Coronary artery (tissue), 2 donors: ENCODE data around the gene NPS.
A peak's percentile ranks its signal among the peaks of the same experiment; 100 is the strongest.

ENCODE experiments used
- DNase-seq: peaks from one replicate; pipeline ENCODE4 v3.0.0-alpha.2; 2017; ENCODE audit warnings: low spot score
- H3K27ac ChIP-seq, 2 donors: fragments of 200-600 bp; sonication (generic); one replicate each; pipeline ENCODE4 v1.5.1; 2016 to 2019
- H3K4me3 ChIP-seq: fragments of 200-600 bp; sonication (generic); 2 replicates; pipeline ENCODE4 v1.5.1; 2016; ENCODE audit warnings: mild to moderate bottlenecking, moderate library complexity
- TF ChIP-seq, protein P1 (sequence below): fragments of 200-600 bp; sonication (generic); IDR thresholded peaks from one replicate; pipeline ENCODE4 v1.5.1; 2019; ENCODE audit warnings: antibody characterized with exemption

Gene NPS

DNA sequence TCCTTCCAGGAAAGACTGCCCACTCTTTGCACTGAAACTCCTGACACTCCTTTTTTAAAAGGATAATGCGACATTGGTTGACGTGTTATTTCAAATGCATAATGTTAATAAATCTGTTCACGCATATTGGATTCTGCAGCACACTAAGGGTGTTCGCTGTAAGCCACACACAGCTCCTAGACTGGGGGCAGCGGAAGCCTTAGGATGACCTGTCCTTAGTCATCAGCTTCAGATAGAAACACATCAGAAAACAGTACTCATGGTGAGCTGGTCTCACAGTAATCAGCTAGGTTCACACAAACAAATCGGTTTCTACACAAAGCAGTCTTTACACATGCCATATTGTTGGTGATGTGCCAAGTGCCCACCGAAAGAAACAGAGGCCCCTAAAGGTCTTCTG lies 4.3 kb downstream of the NPS start:
- DNase-seq = no peak
- TF ChIP-seq, protein P1, sequence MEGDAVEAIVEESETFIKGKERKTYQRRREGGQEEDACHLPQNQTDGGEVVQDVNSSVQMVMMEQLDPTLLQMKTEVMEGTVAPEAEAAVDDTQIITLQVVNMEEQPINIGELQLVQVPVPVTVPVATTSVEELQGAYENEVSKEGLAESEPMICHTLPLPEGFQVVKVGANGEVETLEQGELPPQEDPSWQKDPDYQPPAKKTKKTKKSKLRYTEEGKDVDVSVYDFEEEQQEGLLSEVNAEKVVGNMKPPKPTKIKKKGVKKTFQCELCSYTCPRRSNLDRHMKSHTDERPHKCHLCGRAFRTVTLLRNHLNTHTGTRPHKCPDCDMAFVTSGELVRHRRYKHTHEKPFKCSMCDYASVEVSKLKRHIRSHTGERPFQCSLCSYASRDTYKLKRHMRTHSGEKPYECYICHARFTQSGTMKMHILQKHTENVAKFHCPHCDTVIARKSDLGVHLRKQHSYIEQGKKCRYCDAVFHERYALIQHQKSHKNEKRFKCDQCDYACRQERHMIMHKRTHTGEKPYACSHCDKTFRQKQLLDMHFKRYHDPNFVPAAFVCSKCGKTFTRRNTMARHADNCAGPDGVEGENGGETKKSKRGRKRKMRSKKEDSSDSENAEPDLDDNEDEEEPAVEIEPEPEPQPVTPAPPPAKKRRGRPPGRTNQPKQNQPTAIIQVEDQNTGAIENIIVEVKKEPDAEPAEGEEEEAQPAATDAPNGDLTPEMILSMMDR = no peak
- H3K4me3 ChIP-seq = no peak overlapping the region
- H3K27ac ChIP-seq = no peak overlapping the region

DNA sequence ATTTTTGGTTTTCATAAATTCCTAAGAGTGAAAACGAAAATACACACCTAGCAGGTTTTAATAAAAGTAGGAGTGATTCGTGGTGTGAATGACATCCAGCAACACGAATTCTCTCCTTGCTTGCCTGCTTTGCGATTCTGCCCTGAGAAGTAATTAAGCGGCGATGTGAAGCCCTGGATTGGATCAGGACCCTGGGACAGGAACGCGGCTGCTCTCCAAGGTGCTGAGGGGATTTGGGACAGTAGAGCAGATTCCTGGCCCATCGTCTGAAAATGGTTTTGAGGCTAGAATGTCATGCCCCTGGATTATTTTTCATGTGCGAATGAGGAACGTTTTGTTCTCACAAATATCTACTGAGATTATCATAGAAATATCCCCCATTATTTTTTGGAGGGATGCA lies 7.8 kb downstream of the NPS start:
- Histone ChIP-seq H3K4me3 (no peak overlapping the region), H3K27ac (no peak overlapping the region)
- TF ChIP-seq, protein P1 = no peak
- no peak for DNase-seq

DNA sequence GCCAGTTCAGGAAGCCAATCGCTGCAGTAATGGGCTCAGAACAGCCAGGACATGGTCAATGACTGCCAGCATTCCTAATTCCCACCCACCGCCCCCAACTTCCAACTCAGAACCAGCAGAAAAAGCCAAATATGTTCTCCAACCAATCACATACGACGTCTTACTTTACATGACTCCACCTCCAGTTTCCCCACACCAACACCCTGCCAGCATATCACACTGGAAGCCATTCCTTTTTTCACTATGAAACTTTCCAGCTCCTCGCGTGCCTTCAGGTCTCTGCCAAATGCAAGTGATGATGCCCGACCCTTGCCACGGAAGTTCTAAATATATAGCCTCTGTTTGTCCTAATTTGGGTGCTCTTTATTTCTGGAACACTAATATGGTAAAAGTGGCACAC lies 12.5 kb downstream of the NPS start:
- Histone ChIP-seq H3K27ac (no peak overlapping the region), H3K4me3 (no peak overlapping the region)
- no peak for DNase-seq
- TF ChIP-seq, protein P1 = no peak

DNA sequence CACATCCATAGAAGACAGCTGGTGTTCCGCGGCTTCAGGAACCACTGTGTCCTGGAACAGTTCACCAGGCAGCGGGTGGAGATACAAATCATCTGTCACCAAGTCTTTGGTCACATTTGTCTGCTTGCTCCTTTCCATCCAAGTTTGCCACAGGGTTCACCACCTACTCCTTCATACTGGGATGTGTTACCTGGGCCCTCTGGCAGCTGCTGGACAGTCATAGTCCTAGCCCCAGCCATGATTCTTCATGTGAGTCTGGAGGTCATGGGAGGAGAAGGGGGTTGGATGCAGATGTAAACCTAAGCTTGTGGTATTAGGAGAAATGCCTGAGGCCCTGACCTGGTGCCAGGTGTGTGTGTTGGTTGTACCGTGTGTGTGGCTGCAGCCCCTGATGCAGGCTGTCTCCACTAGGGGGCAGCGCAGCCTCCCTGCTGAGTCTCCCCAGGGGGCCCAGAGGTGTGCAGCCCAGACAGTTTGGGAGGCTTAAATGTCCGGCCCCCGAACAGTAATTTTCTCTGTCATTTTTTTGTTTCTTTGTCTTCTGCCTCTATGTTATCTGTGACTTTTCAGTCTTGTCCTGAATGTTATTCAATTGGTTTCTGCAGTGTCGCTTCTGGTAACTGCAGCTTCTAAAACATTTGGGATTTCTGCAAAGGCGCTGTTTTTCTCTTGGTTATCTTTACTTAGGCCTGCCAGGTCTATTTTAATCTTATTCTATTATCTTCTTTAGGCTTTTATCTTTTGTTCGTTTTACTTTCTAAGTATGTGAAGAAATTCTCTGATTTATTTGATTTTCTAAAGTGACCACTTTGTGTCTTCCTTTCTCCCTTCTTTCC lies 14.8 kb downstream of the NPS start:
- no peak overlapping the region for H3K27ac ChIP-seq
- H3K4me3 ChIP-seq = no peak overlapping the region
- DNase-seq = no peak
- TF ChIP-seq, protein P1 = peak; percentile 14

DNA sequence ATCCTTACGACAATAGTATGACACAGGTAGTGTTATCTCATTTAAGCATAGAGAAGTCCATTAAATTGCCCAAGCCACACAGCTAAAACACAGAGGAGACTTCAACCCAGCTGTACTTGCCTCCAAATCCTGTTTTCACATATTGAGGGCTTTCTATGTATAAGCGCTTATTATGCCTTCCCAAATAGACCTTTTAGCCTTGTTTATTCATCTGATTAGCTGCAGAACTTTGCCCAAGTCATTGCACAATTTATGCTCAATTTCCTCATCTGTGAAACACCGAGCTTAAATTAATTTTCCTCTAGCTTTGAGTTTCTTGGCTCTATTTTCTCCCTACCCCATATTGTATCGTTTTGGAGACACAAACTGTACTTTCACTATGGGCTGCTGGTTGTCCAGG lies 15.5 kb downstream of the NPS start:
- DNase-seq = no peak
- TF ChIP-seq, protein P1 = no peak
- Histone ChIP-seq H3K27ac (no peak overlapping the region), H3K4me3 (no peak overlapping the region)

DNA sequence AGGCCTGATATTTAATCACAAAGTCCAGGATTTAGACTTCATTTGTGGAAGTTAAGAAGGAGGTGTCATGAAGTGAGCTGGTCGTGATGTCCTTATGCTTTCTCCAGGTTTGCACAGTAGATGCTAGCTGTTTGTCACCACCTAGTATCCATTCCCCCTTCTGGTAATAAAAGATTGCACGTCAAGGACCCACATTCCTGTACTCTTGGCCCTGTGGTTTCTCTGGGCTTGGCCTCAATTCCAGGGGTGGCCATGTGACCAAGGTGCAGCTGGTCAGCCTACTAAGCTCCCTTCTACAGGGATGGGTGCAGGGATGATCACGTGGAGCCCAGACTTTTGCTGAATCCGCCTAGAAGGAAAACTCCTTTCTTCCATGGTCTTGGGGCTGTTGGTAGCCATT lies 16.5 kb downstream of the NPS start:
- TF ChIP-seq, protein P1 = no peak

DNA sequence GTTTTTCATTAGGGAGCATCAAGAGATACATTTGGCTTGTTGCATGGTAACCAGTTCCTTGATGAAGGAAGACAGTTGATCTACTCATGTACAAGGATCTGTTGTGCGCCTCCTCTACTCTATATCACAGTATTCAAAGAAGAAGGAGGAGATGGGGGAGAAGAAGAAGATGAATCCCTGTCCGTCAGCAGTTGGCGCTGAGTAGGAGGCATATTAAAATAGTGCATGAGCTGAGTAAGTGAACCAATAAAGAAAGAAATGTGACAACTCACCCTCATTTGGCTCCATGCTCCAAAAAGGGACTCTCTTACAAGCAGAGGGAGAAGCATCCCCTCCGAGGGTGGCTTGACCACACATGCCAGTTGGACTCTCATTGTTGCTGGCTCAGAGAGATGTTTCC lies 20.1 kb downstream of the NPS start:
- no peak overlapping the region for H3K27ac ChIP-seq
- TF ChIP-seq, protein P1 = no peak
- H3K4me3 ChIP-seq = no peak overlapping the region
- DNase-seq = no peak

More for the DNA sequence above, 16.5 kb downstream of the NPS start:
- no peak for DNase-seq
- H3K4me3 ChIP-seq = no peak overlapping the region
- H3K27ac ChIP-seq = no peak overlapping the region
